ENCODE measurements around the gene VPS4A. TPM values are rescaled to one million over a fixed set of nuclear protein-coding genes. Genes with fewer than 3 reads are reported as not detected.

The VPS4A gene
- total RNA-seq: 10 to 100 TPM; 32.1 to 33.0 TPM

GRCh38 chr16:69310653-69311532 is at the start of gene VPS4A:
Gene VPS4A (plus strand): TSS chr16:69311350. CDS start chr16:69311512, 162 bp downstream.
- peak within 1 kb of the TSS; percentile 89 for H3K27ac Mint-ChIP-seq
- ChIA-PET POLR2A (interaction anchor here (1.1 kb wide), 1 partner anchor 161 kb away, joined by 4 read pairs; no protein-coding TSS in a partner anchor), CTCF (interaction anchor here (1.3 to 1.6 kb wide), 2 partner anchors 18 to 123 kb away, joined by 4 to 5 read pairs; no protein-coding TSS in a partner anchor)
- peak within 1 kb of the TSS; percentile 88 for H3K4me3 Mint-ChIP-seq
- no peaks in the 10 kb centered on the region for H3K9me3 Mint-ChIP-seq
- peak; percentile 98 for DNase-seq
- H3K27me3 Mint-ChIP-seq: no peaks in the 10 kb centered on the region
- H3K36me3 Mint-ChIP-seq: peaks cover 10% of the 10 kb centered on the region
- intact Hi-C loops (cut with micrococcal nuclease): loop anchor here (1.0 to 2.0 kb wide), 3 partner anchors 19 to 124 kb away; partner anchors contain the start of genes COG8, NIP7, PDF and SNTB2
- H3K4me1 Mint-ChIP-seq (ENCODE audit: low read depth): peaks cover 25% of the 10 kb centered on the region

GRCh38 chr16:69266334-69267063 is 44.7 kb upstream of the VPS4A start:
- Mint-ChIP-seq H3K36me3 (peaks cover 6% of the 10 kb centered on the region), H3K9me3 (no peaks in the 10 kb centered on the region), H3K27ac (no peak overlapping the region), H3K4me1 (ENCODE audit: low read depth) (no peaks in the 10 kb centered on the region), H3K27me3 (no peaks in the 10 kb centered on the region), H3K4me3 (no peak overlapping the region)
- ChIA-PET CTCF (no interaction called here), POLR2A (interaction anchor here (0.7 kb wide), 1 partner anchor 25 kb away, joined by 3 read pairs; no protein-coding TSS in a partner anchor)
- no peak for DNase-seq
- intact Hi-C loops (cut with micrococcal nuclease): no loop called here

- no peak for DNase-seq
- POLR2A ChIA-PET: no interaction called here
- Mint-ChIP-seq H3K36me3 (peaks cover 9% of the 10 kb centered on the region), H3K4me3 (no peak overlapping the region), H3K9me3 (no peaks in the 10 kb centered on the region), H3K4me1 (ENCODE audit: low read depth) (no peaks in the 10 kb centered on the region), H3K27ac (no peak overlapping the region), H3K27me3 (no peaks in the 10 kb centered on the region)
- CTCF ChIA-PET: interaction anchor here (0.6 kb wide), 1 partner anchor 1953 kb away, joined by 3 read pairs; no protein-coding TSS in a partner anchor
- intact Hi-C loops (cut with micrococcal nuclease): no loop called here
These were observed 43.5 kb upstream of the VPS4A start for GRCh38 chr16:69267633-69268032.

- no peak overlapping the region for H3K27ac Mint-ChIP-seq
- H3K36me3 Mint-ChIP-seq: peaks cover 9% of the 10 kb centered on the region
- no peak for DNase-seq
- no peaks in the 10 kb centered on the region for H3K4me1 Mint-ChIP-seq (ENCODE audit: low read depth)
- POLR2A ChIA-PET: no interaction called here
- no peaks in the 10 kb centered on the region for H3K27me3 Mint-ChIP-seq
- CTCF ChIA-PET: interaction anchor here (0.7 to 1.2 kb wide), 2 partner anchors 16 to 101 kb away, joined by 4 read pairs; no protein-coding TSS in a partner anchor
- H3K9me3 Mint-ChIP-seq: no peaks in the 10 kb centered on the region
- H3K4me3 Mint-ChIP-seq: no peak overlapping the region
- intact Hi-C loops (cut with micrococcal nuclease): no loop called here
These were observed 40.8 kb upstream of the VPS4A start for GRCh38 chr16:69270395-69270794.

- peaks cover 9% of the 10 kb centered on the region for H3K36me3 Mint-ChIP-seq
- no peak for DNase-seq
- intact Hi-C loops (cut with micrococcal nuclease): no loop called here
- no peaks in the 10 kb centered on the region for H3K4me1 Mint-ChIP-seq (ENCODE audit: low read depth)
- ChIA-PET CTCF (interaction anchor here (1.2 kb wide), 1 partner anchor 15 kb away, joined by 4 read pairs; no protein-coding TSS in a partner anchor), POLR2A (no interaction called here)
- H3K4me3 Mint-ChIP-seq: no peak overlapping the region
- H3K27me3 Mint-ChIP-seq: no peaks in the 10 kb centered on the region
- H3K9me3 Mint-ChIP-seq: no peaks in the 10 kb centered on the region
- no peak overlapping the region for H3K27ac Mint-ChIP-seq
These were observed 40.3 kb upstream of the VPS4A start for GRCh38 chr16:69270831-69271230.

- Mint-ChIP-seq H3K27me3 (no peaks in the 10 kb centered on the region), H3K4me1 (ENCODE audit: low read depth) (no peaks in the 10 kb centered on the region), H3K27ac (no peak overlapping the region), H3K4me3 (no peak overlapping the region), H3K9me3 (no peaks in the 10 kb centered on the region), H3K36me3 (peaks cover 9% of the 10 kb centered on the region)
- DNase-seq: no peak
- POLR2A ChIA-PET: no interaction called here
- CTCF ChIA-PET: interaction anchor here (1.6 kb wide), 1 partner anchor 15 kb away, joined by 5 read pairs; no protein-coding TSS in a partner anchor
- intact Hi-C loops (cut with micrococcal nuclease): no loop called here
These were observed 38.1 kb upstream of the VPS4A start for GRCh38 chr16:69273009-69273408.

- H3K4me3 Mint-ChIP-seq: no peak overlapping the region
- no peak overlapping the region for H3K27ac Mint-ChIP-seq
- ChIA-PET POLR2A (interaction anchor here (0.7 kb wide), 2 partner anchors 19 to 21 kb away, joined by 5 to 7 read pairs; no protein-coding TSS in a partner anchor), CTCF (interaction anchor here (1.1 to 1.6 kb wide), 2 partner anchors 14 to 124 kb away, joined by 3 to 5 read pairs; no protein-coding TSS in a partner anchor)
- no peaks in the 10 kb centered on the region for H3K4me1 Mint-ChIP-seq (ENCODE audit: low read depth)
- peaks cover 9% of the 10 kb centered on the region for H3K36me3 Mint-ChIP-seq
- no peaks in the 10 kb centered on the region for H3K9me3 Mint-ChIP-seq
- H3K27me3 Mint-ChIP-seq: no peaks in the 10 kb centered on the region
- no peak for DNase-seq
- intact Hi-C loops (cut with micrococcal nuclease): no loop called here
These were observed 36.4 kb upstream of the VPS4A start for GRCh38 chr16:69274699-69275235.

GRCh38 chr16:69276148-69277115 is 34.7 kb upstream of the VPS4A start:
- Mint-ChIP-seq H3K4me1 (ENCODE audit: low read depth) (no peaks in the 10 kb centered on the region), H3K36me3 (peaks cover 3% of the 10 kb centered on the region), H3K27me3 (no peaks in the 10 kb centered on the region), H3K4me3 (no peak overlapping the region), H3K9me3 (no peaks in the 10 kb centered on the region), H3K27ac (no peak overlapping the region)
- CTCF ChIA-PET: interaction anchor here (0.9 to 1.5 kb wide), 2 partner anchors 12 to 19 kb away, joined by 3 read pairs; no protein-coding TSS in a partner anchor
- no peak for DNase-seq
- intact Hi-C loops (cut with micrococcal nuclease): no loop called here
- POLR2A ChIA-PET: interaction anchor here (0.5 kb wide), 1 partner anchor 508 kb away, joined by 3 read pairs; no protein-coding TSS in a partner anchor

- ChIA-PET POLR2A (no interaction called here), CTCF (interaction anchor here (0.6 to 1.5 kb wide), 3 partner anchors 11 to 149 kb away, joined by 3 read pairs; no protein-coding TSS in a partner anchor)
- H3K36me3 Mint-ChIP-seq: no peaks in the 10 kb centered on the region
- no peaks in the 10 kb centered on the region for H3K9me3 Mint-ChIP-seq
- no peaks in the 10 kb centered on the region for H3K4me1 Mint-ChIP-seq (ENCODE audit: low read depth)
- no peaks in the 10 kb centered on the region for H3K27me3 Mint-ChIP-seq
- no peak overlapping the region for H3K4me3 Mint-ChIP-seq
- no peak overlapping the region for H3K27ac Mint-ChIP-seq
- intact Hi-C loops (cut with micrococcal nuclease): no loop called here
- no peak for DNase-seq
These were observed 33.7 kb upstream of the VPS4A start for GRCh38 chr16:69277413-69277812.

GRCh38 chr16:69283851-69284250 is 27.3 kb upstream of the VPS4A start:
- H3K27me3 Mint-ChIP-seq: no peaks in the 10 kb centered on the region
- DNase-seq: no peak
- H3K27ac Mint-ChIP-seq: no peak overlapping the region
- intact Hi-C loops (cut with micrococcal nuclease): no loop called here
- ChIA-PET POLR2A (no interaction called here), CTCF (interaction anchor here (1.0 to 2.9 kb wide), 4 partner anchors 133 to 756 kb away, joined by 3 to 43 read pairs (median 3); no protein-coding TSS in a partner anchor)
- H3K36me3 Mint-ChIP-seq: no peaks in the 10 kb centered on the region
- no peaks in the 10 kb centered on the region for H3K9me3 Mint-ChIP-seq
- H3K4me1 Mint-ChIP-seq (ENCODE audit: low read depth): peaks cover 3% of the 10 kb centered on the region
- no peak overlapping the region for H3K4me3 Mint-ChIP-seq

GRCh38 chr16:69285240-69285639 is 25.9 kb upstream of the VPS4A start:
- H3K27me3 Mint-ChIP-seq: no peaks in the 10 kb centered on the region
- H3K36me3 Mint-ChIP-seq: peaks cover 1% of the 10 kb centered on the region
- POLR2A ChIA-PET: no interaction called here
- H3K4me1 Mint-ChIP-seq (ENCODE audit: low read depth): peaks cover 3% of the 10 kb centered on the region
- intact Hi-C loops (cut with micrococcal nuclease): loop anchor here (5.0 kb wide), 1 partner anchor 118 kb away; no protein-coding TSS in a partner anchor
- H3K9me3 Mint-ChIP-seq: no peaks in the 10 kb centered on the region
- no peak overlapping the region for H3K4me3 Mint-ChIP-seq
- no peak for DNase-seq
- CTCF ChIA-PET: interaction anchor here (0.6 to 3.3 kb wide), 10 partner anchors 14 to 438 kb away, joined by 3 to 43 read pairs (median 4); no protein-coding TSS in a partner anchor
- H3K27ac Mint-ChIP-seq: no peak overlapping the region
